ENCODE measurements around the gene ANTXR1. TPM values are rescaled to one million over a fixed set of nuclear protein-coding genes. Genes with fewer than 3 reads are reported as not detected.

The ANTXR1 gene
- total RNA-seq, 1 experiment from 2014 or later = 0.27 TPM

DNA sequence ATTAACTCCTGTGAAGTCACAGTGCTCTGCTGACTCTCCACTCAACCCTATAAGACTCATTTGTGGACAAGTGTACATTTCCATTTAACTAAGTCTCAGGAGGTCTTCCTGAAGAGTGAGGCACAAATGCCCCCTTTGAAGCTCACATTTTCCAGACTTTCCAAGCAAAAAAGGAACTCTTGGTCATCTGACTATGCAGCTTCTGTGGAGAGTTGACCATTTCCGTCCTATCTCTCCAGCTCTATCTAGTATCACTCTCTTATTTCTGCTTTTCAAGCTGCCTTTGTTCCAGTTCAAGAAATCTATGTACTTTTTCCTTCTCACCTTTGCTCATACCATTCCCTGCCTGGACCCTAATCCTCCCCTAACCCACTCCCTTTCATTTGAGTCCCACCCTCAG is 77.0 kb downstream of the ANTXR1 start:
- TF ChIP-seq, protein P1, sequence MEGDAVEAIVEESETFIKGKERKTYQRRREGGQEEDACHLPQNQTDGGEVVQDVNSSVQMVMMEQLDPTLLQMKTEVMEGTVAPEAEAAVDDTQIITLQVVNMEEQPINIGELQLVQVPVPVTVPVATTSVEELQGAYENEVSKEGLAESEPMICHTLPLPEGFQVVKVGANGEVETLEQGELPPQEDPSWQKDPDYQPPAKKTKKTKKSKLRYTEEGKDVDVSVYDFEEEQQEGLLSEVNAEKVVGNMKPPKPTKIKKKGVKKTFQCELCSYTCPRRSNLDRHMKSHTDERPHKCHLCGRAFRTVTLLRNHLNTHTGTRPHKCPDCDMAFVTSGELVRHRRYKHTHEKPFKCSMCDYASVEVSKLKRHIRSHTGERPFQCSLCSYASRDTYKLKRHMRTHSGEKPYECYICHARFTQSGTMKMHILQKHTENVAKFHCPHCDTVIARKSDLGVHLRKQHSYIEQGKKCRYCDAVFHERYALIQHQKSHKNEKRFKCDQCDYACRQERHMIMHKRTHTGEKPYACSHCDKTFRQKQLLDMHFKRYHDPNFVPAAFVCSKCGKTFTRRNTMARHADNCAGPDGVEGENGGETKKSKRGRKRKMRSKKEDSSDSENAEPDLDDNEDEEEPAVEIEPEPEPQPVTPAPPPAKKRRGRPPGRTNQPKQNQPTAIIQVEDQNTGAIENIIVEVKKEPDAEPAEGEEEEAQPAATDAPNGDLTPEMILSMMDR (IDR thresholded peaks at IDR 0.05; ENCODE audit: insufficient read depth in 1 of 2, low read depth in 1 of 2, low read length in 1 of 2, severe bottlenecking in 1 of 2, unreplicated experiment in 1 of 2) = no peak
- Histone ChIP-seq H3K4me1 (no peaks in the 10 kb centered on the region), H3K36me3 (ENCODE audit: control insufficient read depth, insufficient read depth, low read length) (no peaks in the 10 kb centered on the region), H3K9me3 (no peaks in the 10 kb centered on the region), H3K27me3 (replicated peaks; ENCODE audit: control insufficient read depth, insufficient read depth, low read length) (no peaks in the 10 kb centered on the region), H3K4me3 (ENCODE audit: low read depth, low read length) (no peak overlapping the region)
- POLR2A ChIA-PET = no interaction called here
- DNase-seq = no peak
- CTCF ChIA-PET = no interaction called here
- H3K4me3 Mint-ChIP-seq (ENCODE audit: unreplicated experiment) = no peak overlapping the region
- H3K9me3 Mint-ChIP-seq (ENCODE audit: unreplicated experiment) = no peaks in the 10 kb centered on the region
- peaks cover 5% of the 10 kb centered on the region for H3K27me3 Mint-ChIP-seq (ENCODE audit: insufficient read depth, unreplicated experiment)
- no peaks in the 10 kb centered on the region for H3K36me3 Mint-ChIP-seq (ENCODE audit: insufficient read depth, unreplicated experiment)
- BruUV-seq (replicated peaks) = no TSS peak
- no peaks in the 10 kb centered on the region for H3K4me1 Mint-ChIP-seq (ENCODE audit: low read depth, unreplicated experiment)
- intact Hi-C loops (cut with micrococcal nuclease; ENCODE audit: unreplicated experiment) = no loop called here
- H3K27ac Mint-ChIP-seq (ENCODE audit: unreplicated experiment) = no peak overlapping the region

DNA sequence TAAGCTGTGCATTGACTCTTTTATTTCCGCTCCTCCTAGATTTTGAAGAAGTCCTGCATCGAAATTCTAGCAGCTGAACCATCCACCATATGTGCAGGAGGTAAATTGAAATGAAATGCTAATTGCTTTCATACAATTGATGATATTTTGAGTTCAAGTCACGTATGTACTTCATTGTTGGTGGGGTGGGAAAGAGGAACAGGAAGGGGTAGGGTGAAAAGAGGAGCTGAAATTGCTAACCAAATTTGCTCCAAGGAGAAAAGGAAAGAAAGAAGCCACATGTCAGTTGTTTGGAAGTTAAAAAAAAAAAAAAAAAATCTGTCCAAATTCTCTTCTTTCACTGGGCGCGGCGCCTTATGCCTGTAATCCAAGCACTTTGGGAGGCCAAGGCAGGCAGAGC is 77.8 kb downstream of the ANTXR1 start:
- Mint-ChIP-seq H3K4me1 (ENCODE audit: low read depth, unreplicated experiment) (no peaks in the 10 kb centered on the region), H3K9me3 (ENCODE audit: unreplicated experiment) (no peaks in the 10 kb centered on the region), H3K27me3 (ENCODE audit: insufficient read depth, unreplicated experiment) (peaks cover 5% of the 10 kb centered on the region), H3K27ac (ENCODE audit: unreplicated experiment) (no peak overlapping the region), H3K4me3 (ENCODE audit: unreplicated experiment) (no peak overlapping the region), H3K36me3 (ENCODE audit: insufficient read depth, unreplicated experiment) (no peaks in the 10 kb centered on the region)
- Histone ChIP-seq H3K4me3 (ENCODE audit: low read depth, low read length) (no peak overlapping the region), H3K9me3 (no peaks in the 10 kb centered on the region), H3K36me3 (ENCODE audit: control insufficient read depth, insufficient read depth, low read length) (no peaks in the 10 kb centered on the region), H3K27me3 (replicated peaks; ENCODE audit: control insufficient read depth, insufficient read depth, low read length) (no peaks in the 10 kb centered on the region), H3K4me1 (no peaks in the 10 kb centered on the region)
- BruUV-seq (replicated peaks) = no TSS peak
- DNase-seq = no peak
- CTCF ChIA-PET = no interaction called here
- TF ChIP-seq, protein P1 (IDR thresholded peaks at IDR 0.05; ENCODE audit: insufficient read depth in 1 of 2, low read depth in 1 of 2, low read length in 1 of 2, severe bottlenecking in 1 of 2, unreplicated experiment in 1 of 2) = no peak
- POLR2A ChIA-PET = interaction anchor here (0.6 kb wide), 1 partner anchor 27 kb away, joined by 3 read pairs; no protein-coding TSS in a partner anchor
- intact Hi-C loops (cut with micrococcal nuclease; ENCODE audit: unreplicated experiment) = no loop called here

DNA sequence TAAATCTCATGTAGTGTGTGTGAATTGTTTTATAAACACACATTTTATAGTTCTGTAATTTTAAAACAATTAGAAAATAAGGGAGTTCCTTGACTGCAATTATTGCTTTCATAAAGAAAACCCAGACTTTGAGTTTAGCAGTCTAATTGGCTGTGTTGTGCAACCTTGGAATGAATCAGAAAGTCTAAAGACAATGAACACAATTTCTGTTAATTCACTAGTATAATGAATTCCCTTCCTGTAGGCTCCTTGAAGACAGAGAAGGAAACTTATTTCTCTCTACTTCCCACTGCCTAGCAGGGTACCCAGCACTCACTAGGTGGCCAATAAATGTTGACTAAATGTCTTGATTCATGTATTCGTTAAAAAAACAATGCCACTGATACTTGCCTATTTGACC is 79.9 kb downstream of the ANTXR1 start:
- Histone ChIP-seq H3K4me1 (no peaks in the 10 kb centered on the region), H3K36me3 (ENCODE audit: control insufficient read depth, insufficient read depth, low read length) (no peaks in the 10 kb centered on the region), H3K4me3 (ENCODE audit: low read depth, low read length) (no peak overlapping the region), H3K9me3 (no peaks in the 10 kb centered on the region), H3K27me3 (replicated peaks; ENCODE audit: control insufficient read depth, insufficient read depth, low read length) (no peaks in the 10 kb centered on the region)
- Mint-ChIP-seq H3K36me3 (ENCODE audit: insufficient read depth, unreplicated experiment) (no peaks in the 10 kb centered on the region), H3K4me3 (ENCODE audit: unreplicated experiment) (no peak overlapping the region), H3K9me3 (ENCODE audit: unreplicated experiment) (no peaks in the 10 kb centered on the region), H3K27ac (ENCODE audit: unreplicated experiment) (no peak overlapping the region), H3K27me3 (ENCODE audit: insufficient read depth, unreplicated experiment) (peaks cover 5% of the 10 kb centered on the region), H3K4me1 (ENCODE audit: low read depth, unreplicated experiment) (no peaks in the 10 kb centered on the region)
- TF ChIP-seq, protein P1 (IDR thresholded peaks at IDR 0.05; ENCODE audit: insufficient read depth in 1 of 2, low read depth in 1 of 2, low read length in 1 of 2, severe bottlenecking in 1 of 2, unreplicated experiment in 1 of 2) = no peak
- no TSS peak for BruUV-seq (replicated peaks)
- no peak for DNase-seq
- CTCF ChIA-PET = no interaction called here
- POLR2A ChIA-PET = no interaction called here
- intact Hi-C loops (cut with micrococcal nuclease; ENCODE audit: unreplicated experiment) = no loop called here

Data from Caco-2 (cell line).